HepG2 (cell line): ENCODE data around the gene RASA2. TPM values are rescaled to one million over a fixed set of nuclear protein-coding genes. Genes with fewer than 3 reads are reported as not detected.

ENCODE experiments used
- ATAC-seq: fragments of 200-7000 bp; cut with Tn5 transposase; 3 replicates; pipeline ENCODE4 v1.9.1; 2020; ENCODE audit warnings: mild to moderate bottlenecking, moderate library complexity
- BruUV-seq: library from RNA; stranded (reverse); fragments of 400-500 nt; replicated peaks from 2 replicates; lab custom pipeline; 2021; lab: Mats Ljungman, UMichigan
- CTCF ChIA-PET: fragments of 300-600 bp; formaldehyde crosslinking; extraction: SDS; loops from one replicate; lab custom pipeline; 2021; ENCODE audit warnings: low total read pairs, inconsistent platforms, low intra/inter-chr PET ratio; lab: Yijun Ruan, JAX
- POLR2A ChIA-PET: fragments of 350-600 bp; sonication (Branson Sonifier 250); formaldehyde crosslinking; loops from one replicate; lab custom pipeline; 2020; ENCODE audit warnings: antibody characterized with exemption, inconsistent platforms; lab: Yijun Ruan, JAX
- DNase-seq: peaks from one replicate; pipeline ENCODE4 v3.0.0-alpha.2; 2015; ENCODE audit warnings: low spot score
- FAIRE-seq: peaks from 3 replicates; lab custom pipeline; 2011; peaks lifted over from hg19 to GRCh38; lab: Jason Lieb, UNC
- H2AFZ ChIP-seq: one replicate; pipeline ENCODE4 v1.6.1; 2011; ENCODE audit warnings: low read length, inconsistent platforms
- H3K27ac ChIP-seq: fragments of 300-600 bp; 3 replicates; pipeline ENCODE4 v1.8.0; 2011; ENCODE audit warnings: mixed run types, mild to moderate bottlenecking, mixed read lengths, low read length, inconsistent platforms; ENCODE audit not compliant: insufficient read depth; ENCODE audit errors: extremely low read length
- H3K27me3 ChIP-seq, 2 experiments: fragments of 200-600 bp in 1 of 2; 2 replicates in 1 of 2; 3 replicates in 1 of 2; pipeline versions ENCODE4 v1.6.0 to v1.8.0; 2011; ENCODE audit warnings: low read length in 2 of 2, mild to moderate bottlenecking in 2 of 2, moderate library complexity in 2 of 2, inconsistent platforms in 1 of 2; ENCODE audit not compliant: insufficient read depth in 2 of 2, control insufficient read depth in 1 of 2
- H3K36me3 ChIP-seq, 2 experiments: fragments of 200-600 bp in 1 of 2; replicated peaks in 1 of 2; 2 replicates in 1 of 2; 3 replicates in 1 of 2; pipeline versions ENCODE4 v1.5.1 to v1.8.0; 2011; ENCODE audit warnings: low read length in 2 of 2, inconsistent platforms in 1 of 2; ENCODE audit not compliant: insufficient read depth in 2 of 2, control insufficient read depth in 1 of 2
- H3K4me1 ChIP-seq: 2 replicates; pipeline ENCODE4 v1.5.1; 2012; ENCODE audit warnings: low read length, inconsistent platforms; ENCODE audit not compliant: insufficient read depth
- H3K4me2 ChIP-seq: 2 replicates; pipeline ENCODE4 v1.6.0; 2011; ENCODE audit warnings: low read depth, low read length, inconsistent platforms
- H3K4me3 ChIP-seq, 3 experiments: fragments of 200-600 bp in 1 of 3; sonication (generic), shearing (Covaris generic) in 1 of 3; replicated peaks in 1 of 3; 2 replicates each; pipeline ENCODE4 v1.5.1; 2011 to 2016; ENCODE audit warnings: low read length in 3 of 3, inconsistent platforms in 2 of 3, low read depth in 2 of 3, mild to moderate bottlenecking in 2 of 3, control low read depth in 1 of 3, mixed read lengths in 1 of 3; ENCODE audit not compliant: insufficient read depth in 1 of 3
- H3K79me2 ChIP-seq: one replicate; pipeline ENCODE4 v1.6.1; 2011; ENCODE audit warnings: low read length, inconsistent platforms; ENCODE audit not compliant: insufficient read depth
- H3K9ac ChIP-seq: 2 replicates; pipeline ENCODE4 v1.6.0; 2011; ENCODE audit warnings: mild to moderate bottlenecking, low read depth, low read length, inconsistent platforms; ENCODE audit not compliant: insufficient read depth
- H3K9me3 ChIP-seq: 2 replicates; pipeline ENCODE4 v1.5.1; 2012; ENCODE audit warnings: mild to moderate bottlenecking, low read length
- H4K20me1 ChIP-seq: 2 replicates; pipeline ENCODE4 v1.6.0; 2011; ENCODE audit warnings: inconsistent platforms, mild to moderate bottlenecking, low read length, moderate library complexity; ENCODE audit not compliant: insufficient read depth
- BATF2 ChIP-seq: sonication (generic); formaldehyde crosslinking; IDR thresholded peaks from 2 replicates; pipeline ENCODE4 v1.8.0; 2022; ENCODE audit warnings: mild to moderate bottlenecking, missing genetic modification reagents, moderate library complexity
- CTCF ChIP-seq: sonication (generic); formaldehyde crosslinking; IDR thresholded peaks from 2 replicates; pipeline ENCODE4 v1.5.0; 2020; ENCODE audit warnings: mild to moderate bottlenecking, missing genetic modification reagents, moderate library complexity
- HCFC1 ChIP-seq: fragments of 150-350 bp; IDR thresholded peaks from 2 replicates; pipeline ENCODE4 v1.6.1; 2014; ENCODE audit warnings: low read depth, low read length
- ZBTB8A ChIP-seq: sonication (generic); formaldehyde crosslinking; IDR thresholded peaks from 2 replicates; pipeline ENCODE4 v1.4.0; 2020; ENCODE audit warnings: mild to moderate bottlenecking, low read depth, missing genetic modification reagents, borderline replicate concordance
- ZC3H13 ChIP-seq: sonication (generic); formaldehyde crosslinking; IDR thresholded peaks from 2 replicates; pipeline ENCODE4 v1.8.1; 2023; ENCODE audit warnings: mild to moderate bottlenecking, missing genetic modification reagents, moderate library complexity
- ZFP91 ChIP-seq: sonication (generic); formaldehyde crosslinking; IDR thresholded peaks from 2 replicates; pipeline ENCODE4 v1.9.0; 2022; ENCODE audit warnings: missing genetic modification reagents, mild to moderate bottlenecking, borderline replicate concordance
- WGBS: methylation state at CpG from one replicate; pipeline ENCODE4 v1.1.6; 2017; ENCODE audit warnings: low lambda C conversion rate; 5-methylcytosine and 5-hydroxymethylcytosine counted together
- in situ Hi-C: cut with HindIII; loops from 2 replicates; pipeline ENCODE4 v1.10.0; 2017; ENCODE audit warnings: low pct_unique_long_range_greater_than_20kb; ENCODE audit not compliant: extremely low pct_ligation_motif_present
- intact Hi-C: fragments of 100-400 bp; cut with micrococcal nuclease; formaldehyde crosslinking; loops from one replicate; pipeline ENCODE4 v1.10.0; 2022; ENCODE audit not compliant: unreplicated experiment
- polyA plus RNA-seq, 8 experiments: library from polyadenylated mRNA; depleted of rRNA in 3 of 8; stranded (reverse) in 7 of 8; unstranded in 1 of 8; fragments of >200 nt; fragmentation: Illumina TruSeq in 4 of 8; extraction: Trizol in 4 of 8; gene quantifications; 2 replicates each; pipeline versions ENCODE4 v1.2.1 to v1.2.3, GENCODE V29; 2011 to 2016; ENCODE audit warnings: low read depth in 4 of 8, missing spikeins in 1 of 8, mixed read lengths in 1 of 8; ENCODE audit not compliant: insufficient read depth in 1 of 8
- total RNA-seq, 5 experiments: library from RNA; depleted of rRNA; stranded (reverse); fragments of >200 nt; fragmentation: Illumina TruSeq; extraction: Trizol; gene quantifications; 2 replicates each; pipeline ENCODE4 v1.2.3, GENCODE V29; 2016; ENCODE audit warnings: low read depth in 1 of 5
- TF ChIP-seq, protein P1 (sequence below): sonication (generic); formaldehyde crosslinking; IDR thresholded peaks from 2 replicates; pipeline ENCODE4 v1.9.0; 2021; ENCODE audit warnings: missing genetic modification reagents, borderline replicate concordance
- TF ChIP-seq, protein P2 (sequence below): IDR thresholded peaks from 2 replicates; pipeline ENCODE4 v1.6.1; 2016; ENCODE audit warnings: missing genetic modification reagents, missing compliant biosample characterization

The RASA2 gene
- total and polyA plus RNA-seq, 2 of the 13 experiments (the other 11 are each of a cell fraction or from before 2014, with no cell fraction given): 5.4 to 8.5 TPM

DNA sequence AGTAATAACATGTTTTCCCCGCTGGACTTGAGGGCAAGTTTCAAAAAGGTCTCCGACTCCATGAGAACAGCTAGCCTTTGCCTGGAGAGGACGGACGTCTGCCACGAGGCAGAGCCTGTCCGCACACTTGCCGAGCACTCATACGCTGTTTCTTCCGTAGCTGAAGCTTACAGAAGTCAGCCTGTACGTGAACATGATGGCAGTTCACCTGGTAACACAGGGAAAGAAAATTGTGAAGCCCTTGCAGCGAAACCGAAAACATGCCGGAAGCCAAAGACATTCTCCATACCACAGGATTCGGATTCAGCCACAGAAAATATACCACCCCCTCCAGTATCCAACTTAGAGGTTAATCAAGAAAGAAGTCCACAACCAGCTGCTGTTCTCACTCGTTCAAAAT, 43.9 kb upstream of the RASA2 start:
- H3K36me3 ChIP-seq: peaks cover 23 to 77% of the 10 kb centered on the region in 2 experiments
- no peak overlapping the region for H3K4me2 ChIP-seq
- POLR2A ChIA-PET: no interaction called here
- no peaks in the 10 kb centered on the region for H3K9me3 ChIP-seq
- in situ Hi-C loops (loop anchor here (5.0 kb wide), 1 partner anchor 41 kb away; no protein-coding TSS in a partner anchor), intact Hi-C loops (no loop called here)
- DNase-seq (no peak), FAIRE-seq (no peak), ATAC-seq (no peak)
- BruUV-seq: no TSS peak
- H3K27ac ChIP-seq: no peak overlapping the region
- no peaks in the 10 kb centered on the region for H4K20me1 ChIP-seq
- H3K4me3 ChIP-seq: no peak overlapping the region
- CTCF ChIA-PET: interaction anchor here (2.7 kb wide), 1 partner anchor 131 kb away, joined by 8 read pairs; no protein-coding TSS in a partner anchor
- H3K9ac ChIP-seq: no peak overlapping the region
- H3K4me1 ChIP-seq: peaks cover 24% of the 10 kb centered on the region
- H3K79me2 ChIP-seq: peaks cover 5% of the 10 kb centered on the region
- WGBS: 96% methylated on average over 15 of the region's 15 CpGs
- H3K27me3 ChIP-seq: no peaks in the 10 kb centered on the region
- H2AFZ ChIP-seq: no peak overlapping the region
- TF ChIP-seq BATF2 (CRISPR knock-in tag) (no peak), ZC3H13 (CRISPR knock-in tag) (0 out of 2 replicates have a peak, but pooled peaks have one; percentile 35)

DNA sequence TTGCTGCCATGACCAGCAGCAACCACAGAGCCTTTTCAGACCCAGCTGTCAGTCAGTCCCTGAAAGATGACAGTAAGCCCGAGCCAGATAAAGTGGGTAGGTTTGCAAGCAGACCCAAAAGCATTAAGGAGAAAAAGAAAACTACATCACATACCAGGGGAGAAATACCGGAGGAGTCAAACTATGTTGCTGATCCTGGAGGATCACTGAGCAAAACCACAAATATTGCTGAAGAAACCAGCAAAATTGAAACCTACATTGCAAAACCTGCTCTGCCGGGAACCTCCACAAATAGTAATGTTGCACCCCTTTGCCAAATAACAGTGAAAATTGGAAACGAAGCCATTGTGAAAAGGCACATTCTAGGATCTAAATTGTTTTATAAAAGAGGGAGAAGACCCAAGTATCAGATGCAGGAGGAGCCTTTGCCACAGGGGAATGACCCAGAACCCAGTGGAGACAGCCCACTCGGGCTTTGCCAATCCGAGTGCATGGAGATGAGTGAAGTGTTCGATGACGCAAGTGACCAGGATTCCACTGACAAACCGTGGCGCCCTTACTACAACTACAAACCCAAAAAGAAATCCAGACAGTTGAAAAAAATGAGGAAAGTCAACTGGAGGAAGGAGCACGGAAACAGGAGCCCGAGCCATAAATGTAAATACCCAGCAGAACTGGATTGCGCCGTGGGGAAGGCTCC, 42.1 kb upstream of the RASA2 start:
- Histone ChIP-seq H2AFZ (no peak overlapping the region), H3K27me3 (no peaks in the 10 kb centered on the region), H3K9ac (no peak overlapping the region), H3K27ac (no peak overlapping the region), H3K36me3 (peaks cover 23 to 67% of the 10 kb centered on the region in 2 experiments), H4K20me1 (no peaks in the 10 kb centered on the region), H3K4me1 (peaks cover 20% of the 10 kb centered on the region), H3K4me2 (no peak overlapping the region), H3K79me2 (peaks cover 2% of the 10 kb centered on the region), H3K9me3 (no peaks in the 10 kb centered on the region), H3K4me3 (no peak overlapping the region)
- WGBS: 97% methylated on average over 14 of the region's 14 CpGs
- ChIA-PET CTCF (no interaction called here), POLR2A (no interaction called here)
- intact Hi-C loops: no loop called here
- ATAC-seq: no peak
- FAIRE-seq: no peak
- no peak for DNase-seq
- TSS peak; percentile 12 for BruUV-seq
- in situ Hi-C loops: loop anchor here (5.0 kb wide), 1 partner anchor 42 kb away; no protein-coding TSS in a partner anchor
- TF ChIP-seq, protein P1, sequence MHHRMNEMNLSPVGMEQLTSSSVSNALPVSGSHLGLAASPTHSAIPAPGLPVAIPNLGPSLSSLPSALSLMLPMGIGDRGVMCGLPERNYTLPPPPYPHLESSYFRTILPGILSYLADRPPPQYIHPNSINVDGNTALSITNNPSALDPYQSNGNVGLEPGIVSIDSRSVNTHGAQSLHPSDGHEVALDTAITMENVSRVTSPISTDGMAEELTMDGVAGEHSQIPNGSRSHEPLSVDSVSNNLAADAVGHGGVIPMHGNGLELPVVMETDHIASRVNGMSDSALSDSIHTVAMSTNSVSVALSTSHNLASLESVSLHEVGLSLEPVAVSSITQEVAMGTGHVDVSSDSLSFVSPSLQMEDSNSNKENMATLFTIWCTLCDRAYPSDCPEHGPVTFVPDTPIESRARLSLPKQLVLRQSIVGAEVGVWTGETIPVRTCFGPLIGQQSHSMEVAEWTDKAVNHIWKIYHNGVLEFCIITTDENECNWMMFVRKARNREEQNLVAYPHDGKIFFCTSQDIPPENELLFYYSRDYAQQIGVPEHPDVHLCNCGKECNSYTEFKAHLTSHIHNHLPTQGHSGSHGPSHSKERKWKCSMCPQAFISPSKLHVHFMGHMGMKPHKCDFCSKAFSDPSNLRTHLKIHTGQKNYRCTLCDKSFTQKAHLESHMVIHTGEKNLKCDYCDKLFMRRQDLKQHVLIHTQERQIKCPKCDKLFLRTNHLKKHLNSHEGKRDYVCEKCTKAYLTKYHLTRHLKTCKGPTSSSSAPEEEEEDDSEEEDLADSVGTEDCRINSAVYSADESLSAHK: no peak
- TF ChIP-seq CTCF (CRISPR knock-in tag): no peak
- no peak for TF ChIP-seq ZBTB8A (CRISPR knock-in tag)
- TF ChIP-seq, protein P2, sequence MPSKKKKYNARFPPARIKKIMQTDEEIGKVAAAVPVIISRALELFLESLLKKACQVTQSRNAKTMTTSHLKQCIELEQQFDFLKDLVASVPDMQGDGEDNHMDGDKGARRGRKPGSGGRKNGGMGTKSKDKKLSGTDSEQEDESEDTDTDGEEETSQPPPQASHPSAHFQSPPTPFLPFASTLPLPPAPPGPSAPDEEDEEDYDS (CRISPR knock-in tag): no peak
- TF ChIP-seq ZFP91 (CRISPR knock-in tag): no peak
- no peak for TF ChIP-seq HCFC1
